SK-N-SH (cell line): ENCODE results near the gene CBFA2T3.

Experiments
- ELF1 ChIP-seq: IDR thresholded peaks from 2 replicates; pipeline ENCODE4 v1.4.0; 2012
- EP300 ChIP-seq, 2 experiments: IDR thresholded peaks; 2 replicates each; pipeline versions ENCODE4 v1.4.0 to v1.6.1; 2012; ENCODE audit warnings: borderline replicate concordance in 1 of 2, low read depth in 1 of 2, low read length in 1 of 2
- EZH2phosphoT487 ChIP-seq: fragments of 200-600 bp; sonication (generic); IDR thresholded peaks from 2 replicates; pipeline ENCODE4 v1.6.1; 2017; ENCODE audit warnings: low read depth, mixed run types, mild to moderate bottlenecking, antibody characterized with exemption, moderate library complexity, borderline replicate concordance
- MXI1 ChIP-seq: IDR thresholded peaks from 2 replicates; pipeline ENCODE4 v1.6.1; 2012; ENCODE audit warnings: mild to moderate bottlenecking, low read depth, low read length, improper control_type of control experiment
- NFIC ChIP-seq: IDR thresholded peaks from 2 replicates; pipeline ENCODE4 v1.4.0; 2012; ENCODE audit warnings: borderline replicate concordance
- POLR2AphosphoS5 ChIP-seq: IDR thresholded peaks from 2 replicates; pipeline ENCODE4 v1.6.1; 2012; ENCODE audit warnings: low read depth, low read length
- RCOR1 ChIP-seq: fragments of 150-350 bp; IDR thresholded peaks from 2 replicates; pipeline ENCODE4 v1.6.1; 2017; ENCODE audit warnings: antibody characterized with exemption, low read length
- TF ChIP-seq, protein P1 (sequence below): IDR thresholded peaks from 2 replicates; pipeline ENCODE4 v1.4.0; 2012; ENCODE audit warnings: low read depth
- TF ChIP-seq, protein P2 (sequence below): IDR thresholded peaks from 2 replicates; pipeline ENCODE4; 2012
- TF ChIP-seq, protein P3 (sequence below): fragments of 200-600 bp; sonication (generic); IDR thresholded peaks from 2 replicates; pipeline ENCODE4 v1.6.1; 2017; ENCODE audit warnings: antibody characterized with exemption, mild to moderate bottlenecking, moderate library complexity

DNA sequence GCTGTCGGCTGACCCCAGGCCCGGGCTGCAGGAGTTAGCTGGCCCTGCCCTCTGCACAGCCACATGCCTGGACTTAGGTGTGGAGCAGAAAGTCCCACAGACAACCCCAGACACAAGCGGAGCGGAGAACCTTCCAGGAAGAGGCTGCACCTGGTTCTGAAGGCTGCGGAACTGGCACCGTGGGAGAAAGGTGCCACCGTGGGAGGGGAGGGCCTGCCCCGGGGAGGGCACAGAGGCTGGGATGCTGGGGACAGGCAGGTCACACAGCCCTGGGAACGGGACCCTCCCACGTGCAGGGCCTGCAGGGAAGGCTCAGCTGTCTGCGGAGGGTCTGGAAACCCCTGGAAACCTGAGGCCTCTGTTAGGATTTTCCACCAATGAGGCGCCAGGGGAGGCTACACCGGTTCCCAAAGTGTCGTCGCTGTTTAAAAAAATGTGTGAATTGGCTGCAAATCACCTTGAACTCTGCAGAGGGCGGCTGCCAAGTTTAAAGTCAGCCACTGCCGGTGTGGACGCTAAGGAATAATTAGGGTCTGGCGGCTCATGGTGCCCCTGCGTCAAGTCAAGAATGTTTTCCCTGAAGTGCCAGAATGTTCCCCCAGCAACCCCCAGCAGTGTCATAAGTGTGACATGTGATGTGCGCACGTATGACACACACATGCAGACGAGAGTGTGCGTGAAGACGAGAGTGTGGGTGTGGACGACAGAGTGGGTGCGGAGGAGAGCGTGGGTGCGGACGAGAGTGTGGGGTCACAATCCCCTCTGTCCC, 59.7 kb downstream of the CBFA2T3 start:
- TF ChIP-seq, protein P1, sequence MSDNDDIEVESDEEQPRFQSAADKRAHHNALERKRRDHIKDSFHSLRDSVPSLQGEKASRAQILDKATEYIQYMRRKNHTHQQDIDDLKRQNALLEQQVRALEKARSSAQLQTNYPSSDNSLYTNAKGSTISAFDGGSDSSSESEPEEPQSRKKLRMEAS = no peak
- TF ChIP-seq, protein P2, sequence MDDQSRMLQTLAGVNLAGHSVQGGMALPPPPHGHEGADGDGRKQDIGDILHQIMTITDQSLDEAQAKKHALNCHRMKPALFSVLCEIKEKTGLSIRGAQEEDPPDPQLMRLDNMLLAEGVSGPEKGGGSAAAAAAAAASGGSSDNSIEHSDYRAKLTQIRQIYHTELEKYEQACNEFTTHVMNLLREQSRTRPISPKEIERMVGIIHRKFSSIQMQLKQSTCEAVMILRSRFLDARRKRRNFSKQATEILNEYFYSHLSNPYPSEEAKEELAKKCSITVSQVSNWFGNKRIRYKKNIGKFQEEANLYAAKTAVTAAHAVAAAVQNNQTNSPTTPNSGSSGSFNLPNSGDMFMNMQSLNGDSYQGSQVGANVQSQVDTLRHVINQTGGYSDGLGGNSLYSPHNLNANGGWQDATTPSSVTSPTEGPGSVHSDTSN = no peak
- no peak for TF ChIP-seq EZH2phosphoT487
- TF ChIP-seq, protein P3, sequence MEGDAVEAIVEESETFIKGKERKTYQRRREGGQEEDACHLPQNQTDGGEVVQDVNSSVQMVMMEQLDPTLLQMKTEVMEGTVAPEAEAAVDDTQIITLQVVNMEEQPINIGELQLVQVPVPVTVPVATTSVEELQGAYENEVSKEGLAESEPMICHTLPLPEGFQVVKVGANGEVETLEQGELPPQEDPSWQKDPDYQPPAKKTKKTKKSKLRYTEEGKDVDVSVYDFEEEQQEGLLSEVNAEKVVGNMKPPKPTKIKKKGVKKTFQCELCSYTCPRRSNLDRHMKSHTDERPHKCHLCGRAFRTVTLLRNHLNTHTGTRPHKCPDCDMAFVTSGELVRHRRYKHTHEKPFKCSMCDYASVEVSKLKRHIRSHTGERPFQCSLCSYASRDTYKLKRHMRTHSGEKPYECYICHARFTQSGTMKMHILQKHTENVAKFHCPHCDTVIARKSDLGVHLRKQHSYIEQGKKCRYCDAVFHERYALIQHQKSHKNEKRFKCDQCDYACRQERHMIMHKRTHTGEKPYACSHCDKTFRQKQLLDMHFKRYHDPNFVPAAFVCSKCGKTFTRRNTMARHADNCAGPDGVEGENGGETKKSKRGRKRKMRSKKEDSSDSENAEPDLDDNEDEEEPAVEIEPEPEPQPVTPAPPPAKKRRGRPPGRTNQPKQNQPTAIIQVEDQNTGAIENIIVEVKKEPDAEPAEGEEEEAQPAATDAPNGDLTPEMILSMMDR = no peak
- no peak for TF ChIP-seq POLR2AphosphoS5
- TF ChIP-seq EP300 (IDR thresholded peaks at IDR 0.05; ENCODE audit: borderline replicate concordance in 1 of 2, low read depth in 1 of 2, low read length in 1 of 2) = no peak
- no peak for TF ChIP-seq MXI1
- no peak for TF ChIP-seq RCOR1
- no peak for TF ChIP-seq NFIC
- TF ChIP-seq ELF1 = no peak
